ENCODE measurements around the gene TUBAL3. TPM values are rescaled to one million over a fixed set of nuclear protein-coding genes. Genes with fewer than 3 reads are reported as not detected.
A peak's percentile ranks its signal among the peaks of the same experiment; 100 is the strongest.

TUBAL3 gene
- total RNA-seq, 2 donors from 2014 or later: not detected

DNA sequence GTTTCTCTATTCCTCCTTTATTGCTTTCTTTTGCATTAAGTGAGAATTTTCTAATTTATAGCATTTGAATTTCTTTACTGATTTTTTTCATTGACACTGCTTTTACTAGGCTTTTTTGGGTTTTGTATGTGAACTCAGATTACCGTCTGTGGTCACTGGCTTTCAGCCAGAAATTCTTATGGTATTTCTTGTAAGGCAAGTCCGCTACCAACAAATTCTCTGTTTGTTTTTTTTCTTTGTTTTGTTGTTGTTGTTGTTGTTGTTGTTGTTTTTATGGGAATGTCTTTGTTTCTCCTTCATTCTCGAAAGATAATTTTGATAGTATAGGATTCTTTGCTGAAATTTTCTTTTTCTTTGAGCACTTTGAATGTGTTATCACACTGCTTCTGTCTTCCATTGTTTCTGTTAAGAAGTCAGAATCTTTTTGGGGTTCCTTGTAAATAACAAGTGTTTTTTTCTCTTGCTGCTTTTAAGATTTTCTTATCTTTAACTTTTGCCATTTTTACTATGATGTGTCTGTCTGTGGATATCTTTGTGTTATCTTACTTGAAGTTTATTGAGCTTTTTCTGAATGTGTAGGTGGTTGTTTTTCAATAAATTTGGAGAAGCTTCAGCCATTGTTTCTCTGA is 15.0 kb upstream of the TUBAL3 start:
- Histone ChIP-seq H3K4me3 (ENCODE audit: low read length) (no peak overlapping the region), H3K36me3 (ENCODE audit: control insufficient read depth, insufficient read depth, low read length) (peaks cover 5% of the 10 kb centered on the region), H3K27ac (ENCODE audit: low read depth, low read length) (no peak overlapping the region), H3K27me3 (ENCODE audit: control insufficient read depth, insufficient read depth, low read length, poor library complexity, severe bottlenecking) (no peaks in the 10 kb centered on the region), H3K9ac (ENCODE audit: extremely low read depth, low read length, poor library complexity, severe bottlenecking) (no peak overlapping the region), H3K4me1 (ENCODE audit: control insufficient read depth, insufficient read depth, low read length) (no peaks in the 10 kb centered on the region), H3K9me3 (ENCODE audit: control insufficient read depth, low read length) (peaks cover 28% of the 10 kb centered on the region)
- Mint-ChIP-seq H3K27ac (no peak overlapping the region), H3K4me1 (peaks cover 8% of the 10 kb centered on the region), H3K36me3 (ENCODE audit: low read depth) (peaks cover 12% of the 10 kb centered on the region), H3K4me3 (no peak overlapping the region), H3K9me3 (peaks cover 25% of the 10 kb centered on the region), H3K27me3 (ENCODE audit: insufficient read depth) (no peaks in the 10 kb centered on the region)
- DNase-seq: no peak
- TF ChIP-seq, protein P1, sequence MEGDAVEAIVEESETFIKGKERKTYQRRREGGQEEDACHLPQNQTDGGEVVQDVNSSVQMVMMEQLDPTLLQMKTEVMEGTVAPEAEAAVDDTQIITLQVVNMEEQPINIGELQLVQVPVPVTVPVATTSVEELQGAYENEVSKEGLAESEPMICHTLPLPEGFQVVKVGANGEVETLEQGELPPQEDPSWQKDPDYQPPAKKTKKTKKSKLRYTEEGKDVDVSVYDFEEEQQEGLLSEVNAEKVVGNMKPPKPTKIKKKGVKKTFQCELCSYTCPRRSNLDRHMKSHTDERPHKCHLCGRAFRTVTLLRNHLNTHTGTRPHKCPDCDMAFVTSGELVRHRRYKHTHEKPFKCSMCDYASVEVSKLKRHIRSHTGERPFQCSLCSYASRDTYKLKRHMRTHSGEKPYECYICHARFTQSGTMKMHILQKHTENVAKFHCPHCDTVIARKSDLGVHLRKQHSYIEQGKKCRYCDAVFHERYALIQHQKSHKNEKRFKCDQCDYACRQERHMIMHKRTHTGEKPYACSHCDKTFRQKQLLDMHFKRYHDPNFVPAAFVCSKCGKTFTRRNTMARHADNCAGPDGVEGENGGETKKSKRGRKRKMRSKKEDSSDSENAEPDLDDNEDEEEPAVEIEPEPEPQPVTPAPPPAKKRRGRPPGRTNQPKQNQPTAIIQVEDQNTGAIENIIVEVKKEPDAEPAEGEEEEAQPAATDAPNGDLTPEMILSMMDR (conservative IDR thresholded peaks at IDR 0.05): no peak
- WGBS, 2 experiments (ENCODE audit: insufficient coverage in 1 of 2, insufficient read length in 1 of 2): 96 to 100% methylated on average over 1 to 3 of the region's 3 CpGs

DNA sequence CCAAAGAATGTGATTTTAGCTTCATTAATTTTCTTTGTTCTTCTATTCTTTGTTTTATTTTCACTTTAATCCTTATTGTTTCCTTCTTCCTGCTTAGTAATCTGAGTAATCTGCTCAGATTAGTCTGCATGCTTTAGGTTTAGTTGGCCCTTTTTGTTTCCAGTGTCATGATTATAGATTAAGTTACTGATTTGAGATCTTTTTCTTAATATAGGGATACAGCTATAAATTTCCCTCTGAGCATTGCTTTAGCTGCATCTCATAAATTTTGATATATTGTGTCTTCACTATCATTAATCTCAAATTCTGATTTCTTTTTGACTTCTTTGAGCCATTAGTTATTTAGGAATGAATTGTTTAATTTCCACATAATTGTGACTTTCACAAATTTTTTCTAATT is 14.0 kb upstream of the TUBAL3 start:
- no peaks in the 10 kb centered on the region for H3K4me1 ChIP-seq (ENCODE audit: control insufficient read depth, insufficient read depth, low read length)
- H3K36me3 ChIP-seq (ENCODE audit: control insufficient read depth, insufficient read depth, low read length): peaks cover 5% of the 10 kb centered on the region
- TF ChIP-seq, protein P1 (conservative IDR thresholded peaks at IDR 0.05): no peak
- H3K27ac ChIP-seq (ENCODE audit: low read depth, low read length): no peak overlapping the region
- no peak overlapping the region for H3K4me3 Mint-ChIP-seq
- no peaks in the 10 kb centered on the region for H3K27me3 Mint-ChIP-seq (ENCODE audit: insufficient read depth)
- H3K9ac ChIP-seq (ENCODE audit: extremely low read depth, low read length, poor library complexity, severe bottlenecking): no peak overlapping the region
- peaks cover 28% of the 10 kb centered on the region for H3K9me3 ChIP-seq (ENCODE audit: control insufficient read depth, low read length)
- H3K4me3 ChIP-seq (ENCODE audit: low read length): no peak overlapping the region
- H3K9me3 Mint-ChIP-seq: peaks cover 25% of the 10 kb centered on the region
- no peak overlapping the region for H3K27ac Mint-ChIP-seq
- peaks cover 12% of the 10 kb centered on the region for H3K36me3 Mint-ChIP-seq (ENCODE audit: low read depth)
- H3K27me3 ChIP-seq (ENCODE audit: control insufficient read depth, insufficient read depth, low read length, poor library complexity, severe bottlenecking): no peaks in the 10 kb centered on the region
- DNase-seq: no peak
- H3K4me1 Mint-ChIP-seq: peaks cover 7% of the 10 kb centered on the region

DNA sequence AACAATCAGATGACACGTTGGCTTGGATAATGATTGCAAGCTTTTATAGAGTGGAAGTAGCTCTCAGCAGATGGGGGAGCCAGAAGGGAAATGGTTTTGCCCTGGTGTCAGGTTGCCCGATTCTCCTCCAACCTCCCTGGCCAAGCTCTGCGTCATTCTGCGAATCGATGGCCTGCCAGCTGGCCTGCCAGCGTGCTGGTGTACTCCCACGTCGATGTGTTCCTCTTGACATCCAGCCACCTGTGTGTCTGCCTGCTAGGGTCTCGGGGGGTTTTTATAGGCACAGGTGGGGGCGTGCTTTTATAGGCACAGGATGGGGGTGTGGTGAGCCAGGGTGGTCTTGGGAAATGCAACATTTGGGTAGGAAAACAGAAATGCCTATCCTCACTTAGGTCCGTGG is 12.4 kb upstream of the TUBAL3 start:
- Histone ChIP-seq H3K4me3 (ENCODE audit: low read length) (no peak overlapping the region), H3K9ac (ENCODE audit: extremely low read depth, low read length, poor library complexity, severe bottlenecking) (no peak overlapping the region), H3K27me3 (ENCODE audit: control insufficient read depth, insufficient read depth, low read length, poor library complexity, severe bottlenecking) (no peaks in the 10 kb centered on the region), H3K9me3 (ENCODE audit: control insufficient read depth, low read length) (peaks cover 28% of the 10 kb centered on the region), H3K27ac (ENCODE audit: low read depth, low read length) (no peak overlapping the region), H3K36me3 (ENCODE audit: control insufficient read depth, insufficient read depth, low read length) (peaks cover 5% of the 10 kb centered on the region), H3K4me1 (ENCODE audit: control insufficient read depth, insufficient read depth, low read length) (no peaks in the 10 kb centered on the region)
- H3K36me3 Mint-ChIP-seq (ENCODE audit: low read depth): peaks cover 12% of the 10 kb centered on the region
- no peaks in the 10 kb centered on the region for H3K27me3 Mint-ChIP-seq (ENCODE audit: insufficient read depth)
- H3K4me3 Mint-ChIP-seq: no peak overlapping the region
- TF ChIP-seq, protein P1 (conservative IDR thresholded peaks at IDR 0.05): no peak
- no peak overlapping the region for H3K27ac Mint-ChIP-seq
- DNase-seq: peak; percentile 39
- H3K9me3 Mint-ChIP-seq: peaks cover 25% of the 10 kb centered on the region
- H3K4me1 Mint-ChIP-seq: peaks cover 9% of the 10 kb centered on the region
- 87 to 100% methylated on average over 3 to 11 of the region's 11 CpGs for WGBS, 2 experiments (ENCODE audit: insufficient coverage in 1 of 2, insufficient read length in 1 of 2)
